Measurements from ENCODE around the gene LRTM1. TPM values are rescaled to one million over a fixed set of nuclear protein-coding genes. Genes with fewer than 3 reads are reported as not detected.

LRTM1 gene
- total RNA-seq, result not detected

DNA sequence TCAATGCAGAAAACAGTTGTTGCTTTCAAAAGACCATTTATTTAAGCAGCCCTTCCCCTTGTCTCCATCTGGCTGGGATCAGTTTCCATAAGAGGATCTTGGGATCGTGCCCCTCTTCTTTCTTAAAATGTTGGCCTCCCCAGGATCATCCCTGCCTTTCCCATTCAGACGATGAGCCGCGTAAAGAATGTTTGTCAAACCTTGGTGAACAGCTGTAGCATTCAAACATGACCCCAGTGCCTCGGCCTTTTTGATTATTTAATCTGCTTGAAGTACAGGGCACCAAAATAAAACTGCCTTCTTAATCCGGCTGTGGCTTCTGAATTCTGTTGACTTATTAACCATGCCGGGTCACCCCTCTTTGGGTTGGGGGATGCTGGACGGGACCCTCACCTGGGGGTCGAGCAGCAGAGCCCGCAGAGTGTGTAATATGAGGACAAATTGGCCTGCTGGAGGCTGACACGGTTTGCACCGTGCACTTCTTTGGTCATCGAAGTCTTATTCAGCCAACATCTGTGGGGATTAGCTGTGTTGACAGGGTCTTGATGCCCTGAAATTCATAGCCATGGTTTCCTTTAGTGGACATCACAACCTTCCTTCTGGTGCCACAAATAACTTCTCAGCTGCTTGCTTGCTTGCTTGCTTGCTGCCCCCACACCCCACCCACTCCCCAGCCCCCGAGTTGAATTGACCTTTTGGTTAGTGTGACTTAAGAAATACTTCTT lies at the start of gene LRTM1:
Gene LRTM1 (minus strand): TSS at position 14 of the 725 bp plus-strand sequence. CDS start 148 bp downstream, outside the sequence.
- no peaks in the 10 kb centered on the region for H3K9me3 Mint-ChIP-seq (ENCODE audit: low read depth)
- no peak within 1 kb of the TSS for H3K4me3 Mint-ChIP-seq
- no peaks in the 10 kb centered on the region for H3K27me3 Mint-ChIP-seq
- H3K36me3 Mint-ChIP-seq, result no peaks in the 10 kb centered on the region
- no peak within 1 kb of the TSS for H3K27ac Mint-ChIP-seq
- H3K4me1 Mint-ChIP-seq, result no peaks in the 10 kb centered on the region
- CTCF ChIA-PET, result no interaction called here
- no peak for DNase-seq
- no peak for ATAC-seq

DNA sequence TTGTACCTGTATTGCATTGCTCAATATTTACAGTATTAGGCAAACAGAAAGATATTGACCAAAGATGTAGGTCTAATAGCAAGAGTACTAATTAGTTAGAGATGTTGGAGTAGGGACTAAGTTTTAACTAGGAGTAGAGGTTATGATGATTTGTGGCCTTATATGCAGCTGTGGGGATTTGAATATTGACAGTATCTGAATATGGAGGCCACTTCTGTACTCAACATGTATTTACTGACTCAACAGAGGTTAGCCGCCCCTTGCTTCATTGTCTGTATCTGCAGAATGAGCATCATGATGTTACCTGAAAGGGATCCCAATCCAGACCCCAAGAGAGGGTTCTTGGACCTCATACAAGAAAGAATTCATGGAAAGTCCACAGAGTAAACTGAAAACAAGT lies 49.6 kb upstream of the LRTM1 start:
- ATAC-seq (no peak), DNase-seq (no peak)
- H3K27me3 Mint-ChIP-seq, result no peaks in the 10 kb centered on the region
- H3K4me3 Mint-ChIP-seq, result no peak overlapping the region
- H3K27ac Mint-ChIP-seq, result no peak overlapping the region
- no peaks in the 10 kb centered on the region for H3K4me1 Mint-ChIP-seq
- CTCF ChIA-PET, result no interaction called here
- no peaks in the 10 kb centered on the region for H3K9me3 Mint-ChIP-seq (ENCODE audit: low read depth)
- H3K36me3 Mint-ChIP-seq, result no peaks in the 10 kb centered on the region

DNA sequence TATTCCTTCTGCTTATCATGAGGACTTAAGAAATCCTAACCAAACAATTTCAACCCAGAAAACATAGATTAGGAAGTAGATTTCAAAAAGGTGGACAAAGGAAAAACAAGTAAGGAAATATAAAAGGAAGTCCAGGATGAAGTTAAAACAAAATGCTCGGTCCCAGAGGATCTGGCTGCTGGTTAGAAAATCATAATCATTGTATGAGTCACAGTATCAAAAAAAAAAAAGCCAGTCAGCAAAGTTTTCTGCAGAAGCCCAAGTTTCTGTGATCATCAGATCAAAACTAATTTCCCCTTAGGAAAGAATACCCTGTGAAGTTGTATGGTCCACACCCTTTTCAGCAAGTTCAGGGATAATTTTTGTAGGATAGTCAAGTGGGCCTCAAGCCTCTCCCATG lies 43.0 kb upstream of the LRTM1 start:
- ATAC-seq (no peak), DNase-seq (no peak)
- H3K36me3 Mint-ChIP-seq, result no peaks in the 10 kb centered on the region
- no peaks in the 10 kb centered on the region for H3K4me1 Mint-ChIP-seq
- no peaks in the 10 kb centered on the region for H3K27me3 Mint-ChIP-seq
- H3K27ac Mint-ChIP-seq, result no peak overlapping the region
- CTCF ChIA-PET, result no interaction called here
- H3K9me3 Mint-ChIP-seq (ENCODE audit: low read depth), result no peaks in the 10 kb centered on the region
- no peak overlapping the region for H3K4me3 Mint-ChIP-seq

GRCh38 chr3:54969652-54970051 lies 41.8 kb upstream of the LRTM1 start:
- CTCF ChIA-PET, result no interaction called here
- ATAC-seq (no peak), DNase-seq (no peak)
- Mint-ChIP-seq H3K36me3 (no peaks in the 10 kb centered on the region), H3K9me3 (ENCODE audit: low read depth) (peaks cover 2% of the 10 kb centered on the region), H3K4me1 (no peaks in the 10 kb centered on the region), H3K27me3 (no peaks in the 10 kb centered on the region), H3K27ac (no peak overlapping the region), H3K4me3 (no peak overlapping the region)

GRCh38 chr3:54968546-54969172 lies 40.8 kb upstream of the LRTM1 start:
- no peak for DNase-seq
- Mint-ChIP-seq H3K36me3 (no peaks in the 10 kb centered on the region), H3K27me3 (no peaks in the 10 kb centered on the region), H3K27ac (no peak overlapping the region), H3K4me1 (no peaks in the 10 kb centered on the region), H3K4me3 (no peak overlapping the region), H3K9me3 (ENCODE audit: low read depth) (peaks cover 2% of the 10 kb centered on the region)
- CTCF ChIA-PET, result no interaction called here
- no peak for ATAC-seq

- no peak for ATAC-seq
- no peak for DNase-seq
- Mint-ChIP-seq H3K27me3 (no peaks in the 10 kb centered on the region), H3K4me3 (no peak overlapping the region), H3K9me3 (ENCODE audit: low read depth) (peaks cover 2% of the 10 kb centered on the region), H3K27ac (no peak overlapping the region), H3K4me1 (no peaks in the 10 kb centered on the region), H3K36me3 (no peaks in the 10 kb centered on the region)
- CTCF ChIA-PET, result no interaction called here
Observed at GRCh38 chr3:54967731-54968161, 39.9 kb upstream of the LRTM1 start.

DNA sequence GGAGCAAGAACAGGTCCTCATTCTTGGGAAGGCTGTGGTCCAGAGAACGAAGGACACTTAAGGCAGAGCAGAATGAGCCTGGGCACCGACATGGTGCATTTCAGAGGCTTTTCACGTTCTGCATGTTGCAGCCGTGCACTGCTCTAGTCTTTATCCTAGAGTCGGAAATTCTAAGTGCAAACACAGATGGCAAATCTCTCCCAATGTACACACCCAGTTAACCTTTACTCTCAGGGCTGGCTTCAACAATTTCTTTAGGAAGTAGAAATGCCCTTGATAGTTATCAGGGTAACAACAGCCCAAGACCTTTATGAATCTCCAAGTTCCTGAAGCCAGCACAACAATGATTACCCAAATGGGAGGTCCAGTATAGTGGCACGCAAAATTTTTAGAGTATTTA lies 39.1 kb upstream of the LRTM1 start:
- Mint-ChIP-seq H3K9me3 (ENCODE audit: low read depth) (peaks cover 2% of the 10 kb centered on the region), H3K36me3 (no peaks in the 10 kb centered on the region), H3K27me3 (no peaks in the 10 kb centered on the region), H3K4me1 (no peaks in the 10 kb centered on the region), H3K27ac (no peak overlapping the region), H3K4me3 (no peak overlapping the region)
- ATAC-seq, result no peak
- DNase-seq, result no peak
- CTCF ChIA-PET, result no interaction called here

DNA sequence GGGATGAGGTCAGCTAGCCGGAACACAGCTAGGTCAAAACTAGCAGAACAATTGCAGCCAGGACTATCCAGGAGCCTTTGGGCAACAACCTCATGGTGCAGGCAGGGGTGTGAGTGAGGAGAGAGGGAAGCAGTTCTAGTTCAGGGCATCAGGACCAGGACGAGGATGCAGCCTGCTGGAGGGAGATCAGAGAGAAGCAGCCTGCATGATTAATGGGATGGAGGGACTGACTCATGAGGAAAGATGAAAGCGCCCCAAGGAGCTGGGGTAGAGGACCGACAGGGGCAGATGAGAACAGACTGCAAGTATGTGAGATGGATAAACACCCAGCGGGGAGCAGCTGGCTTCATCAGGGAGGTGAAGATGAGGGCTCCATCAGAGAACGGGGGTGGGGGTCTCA lies 37.9 kb upstream of the LRTM1 start:
- Mint-ChIP-seq H3K4me3 (no peak overlapping the region), H3K9me3 (ENCODE audit: low read depth) (peaks cover 2% of the 10 kb centered on the region), H3K36me3 (no peaks in the 10 kb centered on the region), H3K4me1 (no peaks in the 10 kb centered on the region), H3K27me3 (no peaks in the 10 kb centered on the region), H3K27ac (no peak overlapping the region)
- CTCF ChIA-PET, result no interaction called here
- DNase-seq, result no peak
- no peak for ATAC-seq

- DNase-seq, result no peak
- H3K4me1 Mint-ChIP-seq, result no peaks in the 10 kb centered on the region
- H3K4me3 Mint-ChIP-seq, result no peak overlapping the region
- no peaks in the 10 kb centered on the region for H3K36me3 Mint-ChIP-seq
- H3K9me3 Mint-ChIP-seq (ENCODE audit: low read depth), result peaks cover 2% of the 10 kb centered on the region
- CTCF ChIA-PET, result interaction anchor here (0.9 kb wide), 1 partner anchor 321 kb away, joined by 3 read pairs; no protein-coding TSS in a partner anchor
- no peaks in the 10 kb centered on the region for H3K27me3 Mint-ChIP-seq
- ATAC-seq, result no peak
- no peak overlapping the region for H3K27ac Mint-ChIP-seq
Observed at GRCh38 chr3:54964081-54964480, 36.2 kb upstream of the LRTM1 start.

DNA sequence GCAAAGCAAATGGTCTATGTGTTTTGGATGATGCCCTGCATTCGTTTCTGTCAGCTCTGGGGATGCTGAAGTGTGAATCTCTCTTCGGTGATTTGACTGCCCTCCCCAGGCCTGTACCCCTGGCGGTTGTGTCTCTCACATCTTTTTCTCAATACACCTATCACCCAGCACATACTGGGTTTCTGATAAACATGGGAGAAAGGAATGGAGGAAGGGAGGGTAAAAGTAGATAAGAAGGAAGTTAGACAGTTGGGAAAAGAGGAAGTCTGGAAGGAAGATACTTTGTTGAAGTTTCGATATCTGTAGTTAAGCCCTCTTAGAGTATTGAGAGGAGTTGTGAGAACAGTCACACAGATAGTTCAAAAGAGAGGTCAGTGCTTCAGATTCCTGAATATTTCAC lies 35.8 kb upstream of the LRTM1 start:
- ATAC-seq, result no peak
- Mint-ChIP-seq H3K36me3 (no peaks in the 10 kb centered on the region), H3K9me3 (ENCODE audit: low read depth) (peaks cover 2% of the 10 kb centered on the region), H3K4me3 (no peak overlapping the region), H3K27me3 (no peaks in the 10 kb centered on the region), H3K4me1 (no peaks in the 10 kb centered on the region), H3K27ac (no peak overlapping the region)
- CTCF ChIA-PET, result no interaction called here
- no peak for DNase-seq

GRCh38 chr3:54962200-54962599 lies 34.3 kb upstream of the LRTM1 start:
- Mint-ChIP-seq H3K27ac (no peak overlapping the region), H3K27me3 (no peaks in the 10 kb centered on the region), H3K9me3 (ENCODE audit: low read depth) (peaks cover 2% of the 10 kb centered on the region), H3K4me1 (no peaks in the 10 kb centered on the region), H3K4me3 (no peak overlapping the region), H3K36me3 (no peaks in the 10 kb centered on the region)
- CTCF ChIA-PET, result no interaction called here
- DNase-seq (no peak), ATAC-seq (no peak)

- CTCF ChIA-PET, result no interaction called here
- DNase-seq (no peak), ATAC-seq (no peak)
- no peaks in the 10 kb centered on the region for H3K27me3 Mint-ChIP-seq
- H3K36me3 Mint-ChIP-seq, result no peaks in the 10 kb centered on the region
- H3K9me3 Mint-ChIP-seq (ENCODE audit: low read depth), result peaks cover under 1% of the 10 kb centered on the region
- H3K27ac Mint-ChIP-seq, result no peak overlapping the region
- no peaks in the 10 kb centered on the region for H3K4me1 Mint-ChIP-seq
- H3K4me3 Mint-ChIP-seq, result no peak overlapping the region
Observed at GRCh38 chr3:54960701-54961100, 32.8 kb upstream of the LRTM1 start.

GRCh38 chr3:54960082-54960481 lies 32.2 kb upstream of the LRTM1 start:
- Mint-ChIP-seq H3K4me3 (no peak overlapping the region), H3K9me3 (ENCODE audit: low read depth) (no peaks in the 10 kb centered on the region), H3K27ac (no peak overlapping the region), H3K4me1 (no peaks in the 10 kb centered on the region), H3K27me3 (no peaks in the 10 kb centered on the region), H3K36me3 (no peaks in the 10 kb centered on the region)
- ATAC-seq (no peak), DNase-seq (no peak)
- CTCF ChIA-PET, result no interaction called here

- H3K27me3 Mint-ChIP-seq, result no peaks in the 10 kb centered on the region
- DNase-seq (no peak), ATAC-seq (no peak)
- H3K4me1 Mint-ChIP-seq, result no peaks in the 10 kb centered on the region
- CTCF ChIA-PET, result no interaction called here
- no peak overlapping the region for H3K4me3 Mint-ChIP-seq
- H3K36me3 Mint-ChIP-seq, result no peaks in the 10 kb centered on the region
- no peaks in the 10 kb centered on the region for H3K9me3 Mint-ChIP-seq (ENCODE audit: low read depth)
- no peak overlapping the region for H3K27ac Mint-ChIP-seq
Observed at GRCh38 chr3:54957711-54958110, 29.9 kb upstream of the LRTM1 start.

Measured in activated CD8-positive, alpha-beta memory T cell treated with anti-CD3 and anti-CD28 coated beads, Interleukin-2, amount 10 ng/mL, durations not matched to agents 7 days and 5 days (primary cell).